Fibroblast of villous mesenchyme (primary cell): Measurements from ENCODE around the gene CALHM1. TPM values are rescaled to one million over a fixed set of nuclear protein-coding genes. Genes with fewer than 3 reads are reported as not detected.
"Not testable (repeated sequence)": the region's sequence is repeated elsewhere in the genome, so short reads cannot be mapped to it uniquely, and the experiment has no call there.

Source experiments
- DNase-seq: peaks from one replicate; pipeline ENCODE4 v3.0.0-alpha.2; 2010; ENCODE audit warnings: low read depth
- H3K4me3 ChIP-seq: 2 replicates; pipeline ENCODE4 v1.5.1; 2011; ENCODE audit warnings: low read depth, mild to moderate bottlenecking, low read length
- total RNA-seq: library from RNA; depleted of rRNA; stranded (reverse); fragments of >200 nt; gene quantifications from 2 replicates; pipeline ENCODE4 v1.2.3, GENCODE V29; 2012
- TF ChIP-seq, protein P1 (sequence below): IDR thresholded peaks from 2 replicates; pipeline ENCODE4 v1.5.1; 2012; ENCODE audit warnings: low read depth, mild to moderate bottlenecking, low read length; ENCODE audit not compliant: insufficient read depth

CALHM1 gene
- total RNA-seq, 1 donor, result not detected

DNA sequence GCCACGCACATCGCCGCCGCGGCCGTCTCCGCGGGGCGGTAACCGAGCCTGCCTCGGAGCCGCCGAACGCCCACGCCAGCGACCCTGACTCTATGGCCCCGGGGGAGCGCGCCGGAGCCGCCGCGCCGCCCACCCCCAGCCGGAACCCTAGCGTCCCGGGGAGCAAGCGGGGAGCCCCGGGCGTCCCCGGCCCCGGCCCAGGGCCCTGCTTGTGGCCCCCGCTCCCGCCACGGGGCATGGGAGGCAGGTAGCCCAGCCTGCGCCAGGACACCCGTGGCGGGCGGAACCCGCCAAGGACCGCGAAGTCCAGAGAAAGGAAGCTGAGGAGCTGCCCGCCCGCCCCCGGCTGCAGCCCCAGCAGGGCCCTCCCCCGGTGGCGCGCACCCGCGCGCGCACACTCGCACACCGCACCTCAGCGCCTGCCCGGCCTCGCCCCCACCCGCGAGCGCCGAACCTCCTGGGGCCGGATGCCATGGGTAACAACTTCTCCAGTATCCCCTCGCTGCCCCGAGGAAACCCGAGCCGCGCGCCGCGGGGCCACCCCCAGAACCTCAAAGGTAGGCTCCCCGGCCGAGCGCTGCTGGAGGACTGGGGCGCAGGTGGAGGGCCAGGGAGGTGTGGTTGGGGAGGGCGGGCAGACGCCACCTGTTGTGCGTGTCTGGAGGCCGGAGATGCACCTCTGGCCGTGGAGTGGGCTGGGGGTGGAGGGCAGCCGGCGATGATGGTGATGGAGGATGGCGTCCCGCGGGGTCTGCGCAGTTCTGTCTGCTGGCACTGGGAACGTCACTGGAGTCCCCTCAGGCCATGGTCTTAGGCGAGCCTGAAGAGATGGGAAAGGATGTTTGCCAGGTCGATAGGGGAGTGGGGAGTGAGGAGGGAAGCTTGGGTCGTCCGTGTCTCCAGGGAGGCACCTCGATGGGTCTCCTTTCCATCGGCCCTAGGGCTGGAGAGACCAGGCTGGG, 35.5 kb upstream of the CALHM1 start:
- no peak for DNase-seq
- TF ChIP-seq, protein P1, sequence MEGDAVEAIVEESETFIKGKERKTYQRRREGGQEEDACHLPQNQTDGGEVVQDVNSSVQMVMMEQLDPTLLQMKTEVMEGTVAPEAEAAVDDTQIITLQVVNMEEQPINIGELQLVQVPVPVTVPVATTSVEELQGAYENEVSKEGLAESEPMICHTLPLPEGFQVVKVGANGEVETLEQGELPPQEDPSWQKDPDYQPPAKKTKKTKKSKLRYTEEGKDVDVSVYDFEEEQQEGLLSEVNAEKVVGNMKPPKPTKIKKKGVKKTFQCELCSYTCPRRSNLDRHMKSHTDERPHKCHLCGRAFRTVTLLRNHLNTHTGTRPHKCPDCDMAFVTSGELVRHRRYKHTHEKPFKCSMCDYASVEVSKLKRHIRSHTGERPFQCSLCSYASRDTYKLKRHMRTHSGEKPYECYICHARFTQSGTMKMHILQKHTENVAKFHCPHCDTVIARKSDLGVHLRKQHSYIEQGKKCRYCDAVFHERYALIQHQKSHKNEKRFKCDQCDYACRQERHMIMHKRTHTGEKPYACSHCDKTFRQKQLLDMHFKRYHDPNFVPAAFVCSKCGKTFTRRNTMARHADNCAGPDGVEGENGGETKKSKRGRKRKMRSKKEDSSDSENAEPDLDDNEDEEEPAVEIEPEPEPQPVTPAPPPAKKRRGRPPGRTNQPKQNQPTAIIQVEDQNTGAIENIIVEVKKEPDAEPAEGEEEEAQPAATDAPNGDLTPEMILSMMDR, result no peak
- peak overlapping the region; percentile 34 for H3K4me3 ChIP-seq

DNA sequence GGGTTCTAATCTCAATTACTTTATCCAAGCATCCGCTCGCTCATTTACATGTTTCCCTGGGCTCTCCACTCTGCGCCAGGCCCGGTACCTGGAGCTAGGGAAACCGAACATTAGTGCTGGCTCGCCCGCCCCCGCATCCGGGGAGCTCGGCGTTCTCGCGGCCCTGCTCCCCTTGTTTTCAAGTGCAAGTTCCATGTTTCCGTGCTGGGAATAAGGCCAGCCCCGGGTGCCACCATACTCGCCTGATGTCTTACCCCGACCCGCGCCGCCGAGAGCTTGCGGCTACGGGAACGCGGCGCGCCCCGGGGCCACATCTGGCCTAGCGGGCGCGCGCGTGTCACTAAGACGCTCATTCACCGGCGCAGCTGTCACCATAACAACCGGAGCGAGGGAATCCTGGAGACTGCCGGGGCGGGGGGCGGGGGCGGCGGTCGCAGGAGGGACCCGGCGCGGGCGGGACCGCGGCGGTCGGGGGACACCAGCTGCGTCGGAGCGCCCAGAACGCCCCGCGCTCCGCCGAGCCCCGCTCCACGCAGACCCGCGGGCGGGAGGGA, 34.7 kb upstream of the CALHM1 start, which contains the start of gene NEURL1:
Gene NEURL1 (plus strand): TSS at position 344 of the 554 bp plus-strand sequence. CDS start 683 bp downstream, outside the sequence.
- TF ChIP-seq, protein P1, result no peak
- DNase-seq, result no peak

DNA sequence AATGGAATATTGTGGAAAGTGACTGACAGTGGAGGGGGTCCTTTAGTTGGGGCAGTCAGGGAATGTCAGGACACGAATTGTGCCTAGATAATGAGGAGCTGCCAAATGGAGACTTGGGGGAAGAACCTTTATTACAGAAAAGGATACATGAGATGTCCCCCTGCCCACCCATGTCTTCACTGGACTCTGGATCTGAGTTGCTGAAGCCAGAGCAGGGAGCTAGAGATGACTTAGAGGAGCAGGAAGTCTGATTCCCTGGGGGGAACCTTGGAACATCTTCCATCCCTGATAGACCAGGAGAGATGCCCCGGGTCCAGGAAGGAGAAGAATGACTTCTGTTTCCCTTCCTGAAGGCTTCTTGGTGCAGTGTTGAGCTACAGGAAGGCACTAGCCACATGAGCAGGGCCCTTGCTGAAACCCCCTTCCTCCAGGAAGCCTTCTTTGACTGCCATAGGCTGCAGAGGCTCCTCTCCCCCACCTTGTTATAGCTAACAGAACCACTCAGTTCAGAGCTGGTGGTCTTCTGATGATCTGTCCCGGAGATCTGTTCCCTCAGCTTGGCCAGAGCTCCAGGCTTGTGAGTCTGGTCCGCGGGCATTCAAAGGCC, 34.1 kb upstream of the CALHM1 start:
- no peak overlapping the region for H3K4me3 ChIP-seq
- TF ChIP-seq, protein P1, result no peak
- no peak for DNase-seq

More for the DNA sequence above, 34.7 kb upstream of the CALHM1 start, which contains the start of gene NEURL1:
- H3K4me3 ChIP-seq, result peak within 1 kb of the TSS; percentile 38

DNA sequence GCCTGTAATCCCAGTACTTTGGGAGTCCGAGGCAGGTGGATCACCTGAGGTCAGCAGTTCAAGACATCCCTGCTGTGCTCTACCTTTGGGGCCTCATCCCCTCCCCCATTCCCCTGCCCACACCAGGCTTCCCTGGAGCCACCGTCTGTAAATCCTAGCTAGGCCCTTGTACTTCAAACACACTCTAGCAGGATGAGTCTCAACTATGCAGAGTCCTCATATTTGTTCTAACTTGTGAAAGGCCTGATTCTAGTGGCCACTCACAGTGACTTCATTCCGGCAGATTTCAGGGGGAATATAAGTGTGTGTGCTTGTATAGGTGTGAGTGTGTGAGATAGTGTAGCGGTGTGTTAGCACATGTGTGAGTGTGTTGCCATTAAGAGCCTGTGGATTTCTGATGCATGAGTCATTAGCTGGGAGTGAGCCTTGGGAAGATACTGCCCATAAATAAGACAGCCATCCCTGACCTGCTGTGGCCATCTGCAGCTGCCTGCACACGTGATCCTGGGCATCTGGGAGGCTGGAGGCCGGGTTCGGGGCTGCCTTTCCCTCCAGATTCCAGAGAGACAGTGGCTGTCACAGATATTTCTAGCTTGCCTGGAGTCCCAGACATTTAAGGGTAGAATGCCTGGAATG, 33.1 kb upstream of the CALHM1 start:
- TF ChIP-seq, protein P1, result no peak
- DNase-seq, result peak; percentile 97
- no peak overlapping the region for H3K4me3 ChIP-seq

DNA sequence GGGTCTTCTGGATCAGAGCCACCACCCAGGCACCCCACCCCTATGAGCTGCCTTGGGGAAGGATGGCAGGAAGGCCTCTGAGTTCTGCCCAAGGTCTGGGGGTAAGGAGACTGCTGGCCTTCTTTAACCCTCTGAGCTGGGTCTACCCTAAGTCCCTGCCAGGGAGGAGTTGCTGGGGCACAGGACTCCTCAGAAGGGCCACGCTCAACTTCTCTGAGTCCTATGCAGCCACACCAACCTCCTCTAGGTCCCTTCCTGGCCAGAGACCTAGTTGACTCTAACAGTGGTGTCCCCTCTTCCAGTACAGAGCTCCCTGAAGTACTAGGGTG, 32.2 kb upstream of the CALHM1 start:
- no peak for DNase-seq
- H3K4me3 ChIP-seq, result no peak overlapping the region
- TF ChIP-seq, protein P1, result no peak

DNA sequence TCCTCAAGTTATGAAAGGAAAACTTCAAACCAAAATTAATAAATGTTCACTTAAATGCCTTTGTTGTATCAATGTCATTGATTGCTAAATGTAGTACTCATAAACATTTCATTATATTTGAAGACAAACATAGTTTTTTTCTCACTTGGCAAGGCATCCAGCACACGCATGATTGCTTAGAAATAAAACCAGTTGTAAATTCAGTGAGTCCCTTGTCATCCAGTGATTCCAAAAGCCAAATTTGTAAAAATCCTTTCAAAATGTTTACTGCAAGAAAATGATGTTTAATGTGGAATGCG, 28.7 kb upstream of the CALHM1 start:
- H3K4me3 ChIP-seq, result no peak overlapping the region
- DNase-seq, result no peak
- TF ChIP-seq, protein P1, result no peak

DNA sequence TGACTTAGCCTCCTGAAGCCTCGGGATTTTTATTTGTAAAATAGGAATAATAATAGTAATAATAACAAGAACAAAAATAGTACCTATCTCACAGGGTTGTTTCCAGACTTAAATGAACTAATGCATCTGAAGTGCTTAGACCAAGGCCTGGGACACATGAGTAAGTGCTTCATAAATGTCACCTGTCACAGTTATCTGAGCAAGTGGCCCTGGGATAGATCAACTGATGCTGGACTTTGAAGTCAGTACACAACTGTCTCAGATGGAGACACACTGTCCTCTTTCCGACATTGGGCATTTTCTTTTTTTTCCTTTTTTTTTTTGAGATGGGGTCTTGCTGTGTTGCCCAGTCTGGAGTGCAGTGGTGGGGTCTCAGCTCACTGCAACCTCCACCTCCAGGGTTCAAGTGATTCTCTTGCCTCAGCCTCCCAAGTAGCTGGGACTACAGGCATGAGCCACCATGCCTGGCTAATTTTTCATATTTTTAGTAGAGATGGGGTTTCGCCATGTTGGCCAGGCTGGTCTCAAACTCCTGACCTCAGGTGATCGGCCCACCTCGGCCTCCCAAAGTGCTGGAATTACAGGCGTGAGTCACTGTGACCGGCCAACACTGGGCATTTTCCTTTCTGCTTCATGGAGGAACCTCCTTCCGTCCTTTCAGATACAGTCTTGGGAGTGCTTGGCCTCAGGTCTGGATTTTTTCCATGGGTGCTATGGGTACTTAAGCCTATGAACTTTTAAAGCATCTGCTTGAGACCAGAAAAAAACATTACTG, 28.1 kb upstream of the CALHM1 start:
- peak; percentile 14 for DNase-seq

More for the DNA sequence above, 28.1 kb upstream of the CALHM1 start:
- H3K4me3 ChIP-seq, result not testable (repeated sequence)
